Heart left ventricle (tissue), 13 donors: ENCODE results near the gene RPL37A.

Experiments used
- CTCF ChIP-seq, 12 donors: fragments of 200-600 bp; sonication (generic) in 4 of 12; IDR thresholded peaks; one replicate each; pipeline versions ENCODE4 v1.5.0 to v1.8.0; 2018 to 2022; ENCODE audit warnings: antibody characterized with exemption in 12 of 12, mild to moderate bottlenecking in 5 of 12
- POLR2A ChIP-seq, 2 donors: fragments of 450-650 bp; IDR thresholded peaks; one replicate each; pipeline ENCODE4 v1.6.1; 2017; ENCODE audit warnings: antibody characterized with exemption in 2 of 2, mild to moderate bottlenecking in 2 of 2, moderate library complexity in 2 of 2
- donor health status: ischemic (EF 13 %, LVEDD 7.1; RV severe dilation, severe dysfunction).
- donor health status: DM: no; HTN: yes; CAD: no.
- donor health status: DM: no; HTN: no; CAD: no.
- donor health status: ischemic (EF 25% LVEDD 6.9; RV normal size, moderate dysfunction).
- donor health status: ischemic (EF 25% LVEDD 5.7; RV mildly dilated, moderate dysfunction).
- donor health status: ischemic (EF 35%, LVEDD 5.7; RV mildly dilated, moderate dysfunction).
- donor health status: nonischemic (EF 11% LVEDD 7.7; RV severe dilation, severe dysfunction).
- donor health status: DM: yes; HTN: yes; CAD: no.
- donor health status: PGD.
- donor health status: ischemic (EF 29% LVEDD 5.4; RV normal size, mild dysfunction).
- donor health status: nonischemic (EF 23%, LVEDD 6.1; RV moderate dilation, normal function).

GRCh38 chr2:216539791-216540241, 41.2 kb downstream of the RPL37A start:
- TF ChIP-seq CTCF (IDR thresholded peaks at IDR 0.05) (no peak), POLR2A (IDR thresholded peaks at IDR 0.05) (no peak)
